Measurements from ENCODE around the gene TMEM62. TPM values are rescaled to one million over a fixed set of nuclear protein-coding genes. Genes with fewer than 3 reads are reported as not detected.

Gene TMEM62
- total and polyA plus RNA-seq, 10 of the 15 experiments (the other 5 are each of a cell fraction or from before 2014, with no cell fraction given), result 7.0 to 26.8 (median 14.9) TPM

GRCh38 chr15:43212299-43212698 lies 78.9 kb downstream of the TMEM62 start:
- TF ChIP-seq ZNF592 (IDR thresholded peaks at IDR 0.05) (no peak), SREBF1 (IDR thresholded peaks at IDR 0.05; ENCODE audit: low read length) (no peak), REST (IDR thresholded peaks at IDR 0.05; ENCODE audit: low read depth, low read length) (no peak)
- Histone ChIP-seq H3K27me3 (replicated peaks in 1 of 2; ENCODE audit: control insufficient read depth in 2 of 2, insufficient read depth in 2 of 2, low read length in 1 of 2) (no peaks in the 10 kb centered on the region), H3K36me3 (ENCODE audit: control insufficient read depth in 2 of 2, insufficient read depth in 2 of 2, low read length in 1 of 2) (no peaks in the 10 kb centered on the region), H3K79me2 (ENCODE audit: control insufficient read depth, insufficient read depth, low read length) (no peaks in the 10 kb centered on the region), H3K4me2 (ENCODE audit: control insufficient read depth, insufficient read depth) (no peak overlapping the region), H3K9me3 (replicated peaks; ENCODE audit: control insufficient read depth, insufficient read depth, low read length) (no peaks in the 10 kb centered on the region; the same call in 2 of the 3 replicates), H3K27ac (ENCODE audit: control insufficient read depth, insufficient read depth) (no peak overlapping the region), H4K20me1 (ENCODE audit: control insufficient read depth, insufficient read depth) (no peaks in the 10 kb centered on the region), H2AFZ (ENCODE audit: control insufficient read depth, low read depth, low read length) (no peak overlapping the region), H3K4me3 (no peak overlapping the region), H3K9ac (ENCODE audit: control insufficient read depth, insufficient read depth, low read length) (no peak overlapping the region), H3K4me1 (ENCODE audit: control insufficient read depth, insufficient read depth, low read length) (no peaks in the 10 kb centered on the region)
- BruUV-seq (replicated peaks), result no TSS peak
- FAIRE-seq, result no peak
- DNase-seq (ENCODE audit: low read depth, low spot score), result no peak
- ChIA-PET POLR2A (interaction anchor here (0.6 to 0.8 kb wide), 3 partner anchors 12 to 491 kb away, joined by 3 to 4 read pairs (median 4); no protein-coding TSS in a partner anchor), RAD21 (ENCODE audit: unreplicated experiment) (interaction anchor here (0.6 to 1.8 kb wide), 2 partner anchors 13 to 19 kb away, joined by 4 to 5 read pairs; no protein-coding TSS in a partner anchor), CTCF (interaction anchor here (1.2 to 3.1 kb wide), 4 partner anchors 8 to 73 kb away, joined by 3 to 12 read pairs (median 8); no protein-coding TSS in a partner anchor), SMC1A (ENCODE audit: uncharacterized antibody, unreplicated experiment) (interaction anchor here (1.0 to 3.9 kb wide), 3 partner anchors 9 to 18 kb away, joined by 3 to 12 read pairs (median 3); no protein-coding TSS in a partner anchor)
- no peak for ATAC-seq
- in situ Hi-C loops (cut with MboI) (no loop called here), intact Hi-C loops (cut with micrococcal nuclease; ENCODE audit: unreplicated experiment) (no loop called here)
- 55% methylated on average over 7 of the region's 8 CpGs for WGBS (ENCODE audit: insufficient coverage, insufficient replicate concordance, low lambda C conversion rate, missing lambda C conversion rate)

Data from GM12878 (cell line).